OCI-M1 (cell line): ENCODE measurements around the gene REEP1.
"Not testable (repeated sequence)": the region's sequence is repeated elsewhere in the genome, so short reads cannot be mapped to it uniquely, and the experiment has no call there.

Experiments
- DNase-seq: peaks from one replicate; lab custom pipeline; 2025; lab: John Stamatoyannopoulos, UW

REEP1 gene

GRCh38 chr2:86224645-86225355 lies 112.6 kb downstream of the REEP1 start:
- no peak for DNase-seq

DNA sequence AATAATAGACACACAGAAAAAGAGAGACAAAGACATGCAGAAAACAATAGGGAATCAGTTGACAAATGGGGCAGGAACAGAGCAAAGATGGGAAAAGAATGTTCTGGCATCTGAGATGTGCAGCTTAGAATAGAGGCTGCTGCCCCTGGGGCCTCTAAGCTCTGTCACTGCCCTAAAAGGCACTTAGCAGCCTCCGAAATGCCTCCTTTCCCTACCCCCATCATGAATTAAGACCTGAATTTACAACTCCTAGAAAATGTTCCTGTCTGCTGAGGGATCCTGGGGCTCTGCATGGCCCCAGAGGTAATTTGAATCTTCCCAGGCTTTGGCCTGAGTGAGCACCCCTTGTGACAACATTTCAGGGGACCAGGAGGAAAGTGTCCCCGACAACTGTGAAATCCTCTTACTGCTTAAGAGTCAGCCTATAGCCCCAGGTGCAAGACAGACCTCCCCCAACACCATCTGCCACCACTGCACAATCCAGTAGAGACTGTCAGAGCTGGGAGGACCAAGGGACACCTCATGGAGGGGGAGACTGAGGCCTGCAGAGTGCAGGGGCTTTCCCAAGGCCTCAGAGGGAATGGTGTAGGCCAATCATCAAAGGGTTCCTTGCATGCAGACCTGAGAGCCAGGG lies 113.4 kb downstream of the REEP1 start:
- no peak for DNase-seq

DNA sequence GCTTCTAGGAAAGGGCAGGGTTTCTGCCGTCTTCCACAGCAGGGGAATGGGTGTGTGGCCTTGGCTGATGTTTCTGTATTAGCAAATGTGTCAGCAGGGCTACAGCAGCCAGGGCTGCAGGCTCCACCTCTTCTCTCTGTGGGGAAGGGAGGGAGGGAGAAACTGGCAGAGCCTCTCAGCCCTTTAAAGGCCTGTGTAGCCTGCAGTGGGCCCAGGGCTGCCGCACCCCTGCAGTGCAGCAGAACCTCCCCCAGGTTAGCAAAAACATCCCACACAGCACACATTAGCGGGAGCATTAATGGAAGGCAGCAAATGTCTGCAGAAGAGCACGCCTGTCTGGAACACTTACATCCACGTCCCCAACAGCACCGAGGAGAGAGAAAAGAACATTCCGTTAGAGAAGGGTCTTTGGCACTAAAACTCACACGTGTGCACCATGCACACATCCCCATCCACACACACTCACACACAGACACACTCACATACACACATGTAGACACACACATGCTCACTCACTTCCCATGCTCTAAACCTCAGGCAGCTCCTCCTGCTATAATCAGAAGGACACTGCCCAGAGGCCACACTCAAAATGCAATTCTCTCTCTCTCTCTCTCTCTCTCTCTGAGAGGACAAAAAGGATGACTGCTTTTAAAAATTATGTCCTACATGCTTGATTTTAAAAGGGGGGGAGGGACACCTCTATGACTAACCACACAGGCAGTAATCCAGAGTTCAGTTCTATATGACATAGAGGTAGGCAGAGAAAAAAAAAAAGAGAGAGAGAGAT lies 114.1 kb downstream of the REEP1 start:
- DNase-seq: no peak

DNA sequence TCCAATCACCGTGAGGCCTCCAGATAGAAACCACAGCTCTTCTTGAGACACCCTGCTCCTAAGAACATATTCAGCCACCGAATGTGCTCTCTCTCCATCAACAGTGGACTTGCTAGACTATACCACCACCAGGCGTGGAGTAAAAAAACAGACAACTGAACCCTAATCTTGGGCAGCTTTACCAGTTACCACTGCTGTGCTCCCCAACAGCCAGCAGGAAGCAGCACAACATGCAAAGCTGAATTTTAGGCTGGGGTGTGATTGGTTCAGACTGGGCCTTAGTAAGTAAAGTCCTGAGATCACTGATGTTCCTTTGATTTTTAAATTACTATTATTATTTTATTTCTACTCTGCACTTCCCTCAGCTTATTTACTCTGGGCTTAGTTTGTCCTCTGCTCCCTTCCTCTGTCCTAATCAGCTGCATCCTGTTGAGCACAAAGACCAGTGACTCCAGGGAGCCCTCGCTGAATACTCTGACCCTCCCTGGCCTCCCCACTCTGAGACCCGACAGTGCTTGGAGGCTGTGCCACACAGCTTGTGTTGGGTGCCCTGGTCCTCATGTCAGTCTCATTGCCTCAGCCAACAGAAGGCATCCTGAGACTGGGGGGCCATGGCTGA lies 116.3 kb downstream of the REEP1 start:
- DNase-seq: no peak

DNA sequence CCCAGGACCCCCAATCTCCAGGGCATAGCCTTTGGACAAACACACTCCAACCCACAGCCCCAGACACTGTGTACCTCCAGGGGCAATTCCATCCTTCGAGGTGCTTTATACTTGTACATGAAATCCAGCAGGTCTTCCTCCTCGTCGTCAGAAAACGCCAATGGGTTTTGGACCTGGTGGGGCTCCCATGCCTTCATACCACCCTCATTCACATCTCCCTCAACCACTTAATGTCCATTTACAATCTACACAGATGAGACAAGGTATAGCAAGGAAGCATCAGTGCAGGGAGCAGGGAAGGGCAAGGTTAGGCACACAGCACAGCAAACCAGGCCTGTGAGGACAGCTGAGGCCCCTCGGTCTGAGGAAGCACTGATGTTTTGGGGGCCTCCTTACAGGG lies 117.5 kb downstream of the REEP1 start:
- DNase-seq: no peak

- DNase-seq: no peak
These were observed 119.3 kb downstream of the REEP1 start for GRCh38 chr2:86218124-86218523.

- peak; percentile 67 for DNase-seq
These were observed 120.6 kb downstream of the REEP1 start for GRCh38 chr2:86216575-86217555.

DNA sequence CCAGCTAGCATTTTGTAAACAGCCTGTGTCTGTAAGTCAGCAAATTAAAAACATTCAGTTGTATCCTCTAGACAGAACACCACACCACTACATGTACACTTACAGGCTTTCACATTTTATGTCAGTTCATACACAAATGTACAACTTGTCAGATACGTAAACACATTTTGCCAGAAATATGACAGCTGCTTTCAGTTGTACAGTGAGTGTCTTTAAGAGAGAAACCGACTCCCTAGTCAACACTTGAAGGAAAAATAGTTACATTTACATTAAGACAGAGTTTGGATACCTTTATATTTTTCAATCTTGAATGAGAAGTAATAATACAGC lies 123.0 kb downstream of the REEP1 start:
- DNase-seq: no peak

DNA sequence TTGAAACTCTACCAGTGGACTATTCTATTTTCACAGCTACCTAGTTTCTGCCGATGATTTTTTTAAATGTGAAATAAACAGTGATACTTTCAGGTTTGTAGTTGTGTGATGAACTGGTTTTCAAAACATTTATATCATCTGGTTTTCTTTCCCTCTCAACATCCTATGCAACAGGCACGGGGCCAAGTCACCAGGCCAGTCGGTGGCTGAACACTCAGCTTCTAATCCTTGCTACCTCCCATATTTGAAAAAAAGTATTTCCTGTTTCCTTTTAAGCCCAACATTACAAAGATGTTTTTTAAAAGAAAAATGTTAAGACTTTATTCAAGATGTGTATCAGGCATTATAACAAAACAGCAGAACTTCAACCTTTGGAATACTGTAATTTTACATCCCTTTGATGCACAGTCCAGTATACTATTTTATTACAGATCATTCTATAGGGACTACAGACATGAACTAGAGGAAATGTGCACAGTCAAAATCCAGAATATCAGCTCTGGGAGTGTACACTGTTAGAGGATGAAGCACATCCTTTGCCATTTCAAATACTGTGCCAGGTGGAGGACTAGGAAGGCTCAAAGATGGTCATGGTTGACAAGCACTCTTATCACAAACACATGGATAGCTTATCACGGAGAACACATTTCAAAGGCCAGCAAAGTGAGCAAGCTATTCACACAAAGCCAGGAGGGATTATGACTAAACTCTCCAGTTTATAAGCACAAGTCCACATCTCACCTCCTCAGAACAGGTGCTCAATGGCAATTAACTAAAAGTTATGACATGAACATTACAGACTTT lies 123.5 kb downstream of the REEP1 start:
- DNase-seq: peak; percentile 64

DNA sequence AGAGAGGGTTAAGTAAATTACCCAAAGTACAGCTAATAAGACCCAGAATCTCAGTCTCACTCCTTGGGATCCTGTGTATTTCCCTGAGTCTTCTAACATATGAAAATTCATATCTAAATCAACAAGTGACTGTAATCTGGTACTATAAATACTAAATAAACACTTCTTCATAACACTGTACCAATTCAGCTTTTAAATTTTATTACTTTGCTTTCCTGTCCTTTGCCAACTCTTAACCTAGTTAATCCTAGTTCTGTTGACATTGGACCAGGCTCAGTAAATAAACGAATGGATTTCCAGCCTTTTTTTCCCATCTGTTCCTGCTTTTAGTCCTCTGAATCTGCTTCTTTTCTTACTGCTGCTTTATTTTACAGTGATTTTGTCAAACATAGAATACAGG lies 124.4 kb downstream of the REEP1 start:
- DNase-seq: no peak

GRCh38 chr2:86211796-86212188 lies 125.6 kb downstream of the REEP1 start:
- DNase-seq: no peak

- no peak for DNase-seq
These were observed 126.2 kb downstream of the REEP1 start for GRCh38 chr2:86211033-86211795.

DNA sequence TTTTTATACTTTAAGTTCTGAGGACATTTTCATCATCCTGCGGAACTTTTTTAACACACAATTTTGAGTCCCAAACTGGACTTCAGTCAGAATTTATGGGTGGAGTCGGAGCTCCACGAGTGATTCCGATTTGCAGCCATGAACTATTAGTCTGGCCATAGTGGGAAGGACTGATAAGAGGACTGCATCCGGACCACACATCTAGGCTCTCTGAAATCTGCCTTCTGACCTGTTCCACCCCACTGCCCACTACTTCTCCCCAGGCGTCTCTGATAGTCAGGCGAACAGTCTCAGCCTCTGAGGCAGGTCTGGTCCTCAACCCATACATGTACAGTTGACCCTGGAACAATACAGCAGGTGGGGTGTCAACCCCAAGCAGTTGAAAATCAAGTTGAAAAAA lies 133.0 kb downstream of the REEP1 start:
- DNase-seq: no peak

- DNase-seq: no peak
These were observed 133.8 kb downstream of the REEP1 start for GRCh38 chr2:86203614-86204013.

DNA sequence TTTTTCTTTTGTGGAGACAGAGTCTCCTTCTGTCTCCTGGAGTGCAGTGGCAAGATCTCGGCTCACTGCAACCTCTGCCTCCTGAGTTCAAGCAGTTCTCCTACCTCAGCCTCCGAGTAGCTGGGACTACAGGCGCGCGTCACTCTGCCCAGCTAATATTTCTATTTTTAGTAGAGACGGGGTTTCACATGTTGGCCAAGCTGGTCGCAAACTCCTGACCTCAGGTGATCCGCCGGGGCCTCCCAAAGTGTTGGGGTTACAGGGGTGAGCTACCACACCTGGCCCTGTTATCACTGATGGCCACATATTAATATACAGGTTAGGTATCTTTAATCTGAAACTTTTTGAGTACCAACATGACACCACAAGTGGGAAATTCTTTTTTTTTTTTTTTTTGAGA lies 134.7 kb downstream of the REEP1 start:
- no peak for DNase-seq

DNA sequence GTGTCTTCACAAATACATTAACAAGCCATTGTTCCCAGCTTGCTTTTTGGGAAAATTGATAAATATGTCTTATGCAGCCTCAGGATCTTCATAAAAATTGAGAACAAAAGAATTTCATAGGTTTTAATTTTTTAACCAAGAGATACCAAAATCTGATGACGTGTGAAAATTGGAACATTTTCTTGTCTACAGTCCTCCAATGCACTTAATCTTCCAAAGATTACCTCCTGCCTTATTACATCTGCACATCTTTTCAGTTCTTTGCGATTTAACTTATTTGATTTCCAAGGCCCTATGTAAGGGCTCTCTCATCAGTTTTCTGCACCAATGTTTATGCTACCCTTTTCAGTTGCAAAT lies 135.1 kb downstream of the REEP1 start:
- no peak for DNase-seq

DNA sequence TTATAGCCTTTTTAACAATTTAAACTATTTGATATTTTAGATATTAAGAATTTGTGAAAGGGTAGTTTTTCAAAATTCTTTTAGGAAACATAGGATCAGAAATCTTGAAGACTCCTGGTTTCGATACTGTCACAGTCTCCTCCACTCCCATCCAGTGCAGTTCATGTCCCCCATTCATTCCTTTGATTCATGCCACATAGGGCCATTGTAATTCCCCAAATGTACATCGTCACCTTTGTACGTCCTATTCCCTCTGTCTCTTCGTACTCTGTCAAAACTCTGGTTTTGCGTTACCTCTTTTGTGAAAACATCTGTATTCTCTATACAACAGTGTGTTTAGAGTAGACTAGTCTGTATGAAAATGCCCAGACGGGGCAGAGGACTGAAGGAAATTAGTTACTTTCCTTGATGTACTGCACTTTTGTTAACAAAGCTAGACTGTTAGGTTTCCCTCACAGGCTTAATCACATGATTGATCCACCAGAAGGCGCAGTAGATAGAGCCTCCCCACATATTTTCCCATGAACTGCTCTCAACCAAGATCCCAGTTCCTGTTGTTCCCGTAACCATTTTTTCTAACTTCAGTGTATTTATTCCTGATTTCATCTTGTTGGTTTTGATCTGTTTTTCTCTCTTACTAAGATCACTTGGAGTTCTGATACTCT lies 135.6 kb downstream of the REEP1 start:
- DNase-seq: peak; percentile 78

DNA sequence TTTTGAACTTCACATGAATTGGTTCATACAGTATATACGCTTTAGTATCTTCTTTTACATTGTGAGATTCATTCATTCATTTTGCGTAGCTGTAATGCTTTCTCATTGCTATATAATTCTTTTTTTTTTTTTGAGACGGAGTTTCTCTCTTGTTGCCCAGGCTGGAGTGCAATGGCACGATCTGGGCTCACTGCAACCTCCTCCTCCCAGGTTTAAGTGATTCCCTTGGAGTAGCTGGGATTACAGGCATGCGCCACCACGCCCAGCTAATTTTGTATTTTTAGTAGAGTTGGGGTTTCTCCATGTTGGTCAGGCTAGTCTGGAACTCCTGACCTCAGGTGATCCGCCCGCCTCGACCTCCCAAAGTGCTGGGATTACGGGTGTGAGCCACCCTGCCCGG lies 136.9 kb downstream of the REEP1 start:
- DNase-seq: not testable (repeated sequence)

DNA sequence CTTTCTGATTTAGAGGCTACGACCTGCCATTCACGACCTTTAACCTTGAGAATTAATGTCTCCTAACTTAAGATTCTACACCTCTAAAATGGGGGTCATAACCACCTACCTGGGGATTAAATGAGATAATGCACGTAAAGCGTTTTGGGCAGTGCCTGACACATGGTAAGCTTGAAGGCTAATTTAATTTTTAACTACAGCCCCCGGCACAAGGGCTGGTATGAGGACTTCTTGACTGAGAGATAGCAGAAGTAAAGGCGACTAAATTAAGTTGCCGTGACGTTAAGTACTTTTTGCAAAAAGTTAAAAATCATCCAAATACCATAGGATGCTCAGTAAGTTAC lies 137.6 kb downstream of the REEP1 start:
- peak; percentile 52 for DNase-seq
